ENCODE results near the gene TMEM86B. TPM values are rescaled to one million over a fixed set of nuclear protein-coding genes. Genes with fewer than 3 reads are reported as not detected.

The TMEM86B gene
- total RNA-seq, 4 donors from 2014 or later = 1.7 to 3.8 (median 1.8) TPM; not detected in 1

GRCh38 chr19:55199620-55200204 lies 28.9 kb downstream of the TMEM86B start:
- no peak overlapping the region for H3K4me3 ChIP-seq
- no peaks in the 10 kb centered on the region for H3K4me1 ChIP-seq
- no peak for ATAC-seq
- H3K9me3 ChIP-seq = no peaks in the 10 kb centered on the region
- no peak overlapping the region for H3K27ac ChIP-seq
- WGBS, 2 donors (ENCODE audit: low coverage in 1 of 2) = 40 to 59% methylated on average over 1 to 5 of the region's 5 CpGs
- H3K36me3 ChIP-seq = no peaks in the 10 kb centered on the region
- no peak for TF ChIP-seq CTCF (IDR thresholded peaks at IDR 0.05)
- no peak for TF ChIP-seq POLR2A (IDR thresholded peaks at IDR 0.05)
- peaks cover 60% of the 10 kb centered on the region for H3K27me3 ChIP-seq

- no peaks in the 10 kb centered on the region for H3K9me3 ChIP-seq
- H3K27ac ChIP-seq = no peak overlapping the region
- ATAC-seq = no peak
- no peaks in the 10 kb centered on the region for H3K36me3 ChIP-seq
- 30% methylated on average over 2 of the region's 5 CpGs; no CpG with 5 or more reads in 1 of the 2 donors for WGBS, 2 donors (ENCODE audit: low coverage in 1 of 2)
- H3K27me3 ChIP-seq = peaks cover 60% of the 10 kb centered on the region
- no peak for TF ChIP-seq CTCF (IDR thresholded peaks at IDR 0.05)
- TF ChIP-seq EP300 (IDR thresholded peaks at IDR 0.05) = no peak
- TF ChIP-seq POLR2A (IDR thresholded peaks at IDR 0.05) = no peak
- TF ChIP-seq POLR2AphosphoS5 (IDR thresholded peaks at IDR 0.05) = no peak
- no peak overlapping the region for H3K4me3 ChIP-seq
- no peaks in the 10 kb centered on the region for H3K4me1 ChIP-seq
Measured at GRCh38 chr19:55198651-55199050, 29.9 kb downstream of the TMEM86B start.

GRCh38 chr19:55197528-55197927 lies 31.0 kb downstream of the TMEM86B start:
- H3K36me3 ChIP-seq = no peaks in the 10 kb centered on the region
- H3K27ac ChIP-seq = no peak overlapping the region
- H3K27me3 ChIP-seq = peaks cover 70% of the 10 kb centered on the region
- ATAC-seq = no peak
- no peak for TF ChIP-seq EP300 (IDR thresholded peaks at IDR 0.05)
- TF ChIP-seq CTCF (IDR thresholded peaks at IDR 0.05) = no peak
- TF ChIP-seq POLR2A (IDR thresholded peaks at IDR 0.05) = no peak
- TF ChIP-seq POLR2AphosphoS5 (IDR thresholded peaks at IDR 0.05) = no peak
- 45 to 59% methylated on average over 4 of the region's 4 CpGs for WGBS, 2 donors (ENCODE audit: low coverage in 1 of 2)
- no peaks in the 10 kb centered on the region for H3K9me3 ChIP-seq
- no peak overlapping the region for H3K4me3 ChIP-seq
- no peaks in the 10 kb centered on the region for H3K4me1 ChIP-seq

GRCh38 chr19:55196803-55197202 lies 31.8 kb downstream of the TMEM86B start:
- H3K4me1 ChIP-seq = no peaks in the 10 kb centered on the region
- no peak for ATAC-seq
- H3K9me3 ChIP-seq = no peaks in the 10 kb centered on the region
- H3K27ac ChIP-seq = no peak overlapping the region
- peaks cover 78% of the 10 kb centered on the region for H3K27me3 ChIP-seq
- H3K4me3 ChIP-seq = no peak overlapping the region
- H3K36me3 ChIP-seq = no peaks in the 10 kb centered on the region
- WGBS, 2 donors (ENCODE audit: low coverage in 1 of 2) = 49 to 74% methylated on average over 3 of the region's 10 CpGs
- no peak for TF ChIP-seq POLR2A (IDR thresholded peaks at IDR 0.05)
- TF ChIP-seq EP300 (IDR thresholded peaks at IDR 0.05) = no peak
- no peak for TF ChIP-seq CTCF (IDR thresholded peaks at IDR 0.05)
- no peak for TF ChIP-seq POLR2AphosphoS5 (IDR thresholded peaks at IDR 0.05)

- ATAC-seq = no peak
- no peaks in the 10 kb centered on the region for H3K36me3 ChIP-seq
- peaks cover 61% of the 10 kb centered on the region for H3K27me3 ChIP-seq
- no peak overlapping the region for H3K4me3 ChIP-seq
- H3K9me3 ChIP-seq = no peaks in the 10 kb centered on the region
- no peak overlapping the region for H3K27ac ChIP-seq
- no peaks in the 10 kb centered on the region for H3K4me1 ChIP-seq
- TF ChIP-seq POLR2AphosphoS5 (IDR thresholded peaks at IDR 0.05) = no peak
- no peak for TF ChIP-seq EP300 (IDR thresholded peaks at IDR 0.05)
- no peak for TF ChIP-seq POLR2A (IDR thresholded peaks at IDR 0.05)
- no peak for TF ChIP-seq CTCF (IDR thresholded peaks at IDR 0.05)
- 77 to 100% methylated on average over 1 to 9 of the region's 12 CpGs for WGBS, 2 donors (ENCODE audit: low coverage in 1 of 2)
Measured at GRCh38 chr19:55193481-55193880, 35.1 kb downstream of the TMEM86B start.
